Esophagus squamous epithelium (tissue), 4 donors: ENCODE measurements around the gene NDFIP1.

Experiments used
- POLR2A ChIP-seq, 4 donors: fragments of 450-650 bp; IDR thresholded peaks; one replicate each; pipeline ENCODE4 v1.6.1; 2017; ENCODE audit warnings: antibody characterized with exemption in 4 of 4, mild to moderate bottlenecking in 4 of 4, moderate library complexity in 3 of 4
- TF ChIP-seq, protein P1 (sequence below), 6 experiments: fragments of 450-650 bp in 4 of 6; fragments of 200-600 bp in 2 of 6; sonication (generic) in 2 of 6; IDR thresholded peaks; one replicate each; pipeline ENCODE4 v1.5.1; 2016 to 2019; ENCODE audit warnings: antibody characterized with exemption in 6 of 6, mild to moderate bottlenecking in 4 of 6, moderate library complexity in 4 of 6

GRCh38 chr5:142125378-142125777, 16.8 kb downstream of the NDFIP1 start:
- TF ChIP-seq, protein P1, sequence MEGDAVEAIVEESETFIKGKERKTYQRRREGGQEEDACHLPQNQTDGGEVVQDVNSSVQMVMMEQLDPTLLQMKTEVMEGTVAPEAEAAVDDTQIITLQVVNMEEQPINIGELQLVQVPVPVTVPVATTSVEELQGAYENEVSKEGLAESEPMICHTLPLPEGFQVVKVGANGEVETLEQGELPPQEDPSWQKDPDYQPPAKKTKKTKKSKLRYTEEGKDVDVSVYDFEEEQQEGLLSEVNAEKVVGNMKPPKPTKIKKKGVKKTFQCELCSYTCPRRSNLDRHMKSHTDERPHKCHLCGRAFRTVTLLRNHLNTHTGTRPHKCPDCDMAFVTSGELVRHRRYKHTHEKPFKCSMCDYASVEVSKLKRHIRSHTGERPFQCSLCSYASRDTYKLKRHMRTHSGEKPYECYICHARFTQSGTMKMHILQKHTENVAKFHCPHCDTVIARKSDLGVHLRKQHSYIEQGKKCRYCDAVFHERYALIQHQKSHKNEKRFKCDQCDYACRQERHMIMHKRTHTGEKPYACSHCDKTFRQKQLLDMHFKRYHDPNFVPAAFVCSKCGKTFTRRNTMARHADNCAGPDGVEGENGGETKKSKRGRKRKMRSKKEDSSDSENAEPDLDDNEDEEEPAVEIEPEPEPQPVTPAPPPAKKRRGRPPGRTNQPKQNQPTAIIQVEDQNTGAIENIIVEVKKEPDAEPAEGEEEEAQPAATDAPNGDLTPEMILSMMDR (IDR thresholded peaks at IDR 0.05), result no peak
- TF ChIP-seq POLR2A (IDR thresholded peaks at IDR 0.05), result no peak
